Neuron (in vitro differentiated cells): Measurements from ENCODE around the gene HS3ST5.
"Not testable (repeated sequence)": the region's sequence is repeated elsewhere in the genome, so short reads cannot be mapped to it uniquely, and the experiment has no call there.

Experiments
- H2AFZ ChIP-seq: one replicate; pipeline ENCODE4 v1.6.1; 2013; ENCODE audit warnings: low read depth, mild to moderate bottlenecking, inconsistent platforms, low read length, moderate library complexity
- H3K27me3 ChIP-seq: one replicate; pipeline ENCODE4 v1.6.1; 2013; ENCODE audit warnings: low read length; ENCODE audit not compliant: insufficient read depth
- H3K36me3 ChIP-seq: one replicate; pipeline ENCODE4 v1.6.1; 2013; ENCODE audit warnings: low read length; ENCODE audit not compliant: insufficient read depth
- H3K4me1 ChIP-seq: one replicate; pipeline ENCODE4 v1.6.1; 2013; ENCODE audit warnings: low read length; ENCODE audit not compliant: insufficient read depth
- H3K4me3 ChIP-seq: 2 replicates; pipeline ENCODE4 v1.5.1; 2013; ENCODE audit warnings: mild to moderate bottlenecking, low read length, moderate library complexity
- H3K9me3 ChIP-seq: one replicate; pipeline ENCODE4 v1.6.1; 2013; ENCODE audit warnings: low read length

The HS3ST5 gene

GRCh38 chr6:114247101-114247500 lies 95.7 kb downstream of the HS3ST5 start:
- no peaks in the 10 kb centered on the region for H3K4me1 ChIP-seq
- H3K4me3 ChIP-seq: no peak overlapping the region

GRCh38 chr6:114240796-114241195 lies 102.0 kb downstream of the HS3ST5 start:
- H2AFZ ChIP-seq: no peak overlapping the region
- H3K4me3 ChIP-seq: no peak overlapping the region
- H3K36me3 ChIP-seq: no peaks in the 10 kb centered on the region
- no peaks in the 10 kb centered on the region for H3K27me3 ChIP-seq
- no peaks in the 10 kb centered on the region for H3K9me3 ChIP-seq
- no peaks in the 10 kb centered on the region for H3K4me1 ChIP-seq

More at GRCh38 chr6:114247101-114247500, 95.7 kb downstream of the HS3ST5 start:
- no peaks in the 10 kb centered on the region for H3K27me3 ChIP-seq
- H2AFZ ChIP-seq: no peak overlapping the region
- no peaks in the 10 kb centered on the region for H3K9me3 ChIP-seq
- no peaks in the 10 kb centered on the region for H3K36me3 ChIP-seq

GRCh38 chr6:114228675-114229074 lies 114.1 kb downstream of the HS3ST5 start:
- H3K4me1 ChIP-seq: peaks cover 8% of the 10 kb centered on the region
- no peak overlapping the region for H2AFZ ChIP-seq
- no peak overlapping the region for H3K4me3 ChIP-seq
- no peaks in the 10 kb centered on the region for H3K9me3 ChIP-seq
- no peaks in the 10 kb centered on the region for H3K36me3 ChIP-seq
- no peaks in the 10 kb centered on the region for H3K27me3 ChIP-seq

DNA sequence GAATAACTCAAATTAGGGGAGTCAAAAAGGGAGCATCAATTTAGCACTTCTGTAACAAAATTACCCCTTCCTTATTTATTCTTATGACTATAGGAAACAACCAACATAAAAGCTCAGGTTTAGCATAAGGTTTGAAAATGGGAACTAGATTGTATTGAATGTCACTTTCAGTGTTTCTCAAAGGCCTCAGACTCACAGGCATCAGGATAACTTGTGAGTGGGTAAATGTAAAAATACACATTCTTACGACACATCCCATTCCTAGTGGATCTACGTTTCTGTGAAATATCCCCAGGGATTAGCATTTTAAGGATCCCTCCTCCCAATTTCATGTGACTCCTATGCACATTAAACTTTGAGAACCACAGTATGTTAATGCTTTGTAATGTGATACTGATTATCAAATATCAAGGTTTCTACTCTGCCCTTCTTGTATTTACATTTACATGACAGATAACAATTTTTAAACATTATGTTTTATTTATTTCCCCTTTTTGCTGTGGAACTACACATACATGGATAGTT lies 114.8 kb downstream of the HS3ST5 start:
- Histone ChIP-seq H3K4me3 (no peak overlapping the region), H2AFZ (no peak overlapping the region), H3K36me3 (no peaks in the 10 kb centered on the region), H3K4me1 (peaks cover 8% of the 10 kb centered on the region), H3K9me3 (no peaks in the 10 kb centered on the region), H3K27me3 (no peaks in the 10 kb centered on the region)

DNA sequence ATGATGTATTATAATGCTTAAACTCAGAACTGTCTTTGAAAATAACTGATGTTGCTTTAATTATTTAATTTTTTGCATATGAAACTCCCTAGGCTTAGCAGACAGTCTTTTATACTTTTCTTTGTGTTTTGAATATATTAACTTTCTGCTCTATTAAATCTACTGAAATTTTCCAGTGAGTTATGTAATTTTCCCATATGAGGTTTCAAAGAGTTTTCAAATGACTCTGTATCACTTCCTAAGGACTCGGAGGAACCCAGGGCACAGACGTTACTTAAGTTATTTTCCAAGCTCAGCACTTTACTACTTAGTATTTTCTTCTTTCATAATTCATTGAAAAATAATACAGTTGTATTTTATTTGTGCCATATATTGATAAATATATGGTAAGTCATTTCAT lies 122.6 kb downstream of the HS3ST5 start:
- no peaks in the 10 kb centered on the region for H3K27me3 ChIP-seq
- no peaks in the 10 kb centered on the region for H3K9me3 ChIP-seq
- no peak overlapping the region for H2AFZ ChIP-seq
- peaks cover 2% of the 10 kb centered on the region for H3K4me1 ChIP-seq
- no peak overlapping the region for H3K4me3 ChIP-seq
- no peaks in the 10 kb centered on the region for H3K36me3 ChIP-seq

GRCh38 chr6:114218437-114219340 lies 124.1 kb downstream of the HS3ST5 start:
- no peak overlapping the region for H2AFZ ChIP-seq
- no peak overlapping the region for H3K4me3 ChIP-seq
- no peaks in the 10 kb centered on the region for H3K9me3 ChIP-seq
- H3K27me3 ChIP-seq: no peaks in the 10 kb centered on the region
- no peaks in the 10 kb centered on the region for H3K36me3 ChIP-seq
- H3K4me1 ChIP-seq: no peaks in the 10 kb centered on the region

GRCh38 chr6:114217996-114218395 lies 124.8 kb downstream of the HS3ST5 start:
- H3K9me3 ChIP-seq, H3K4me1 ChIP-seq, H2AFZ ChIP-seq, H3K27me3 ChIP-seq, H3K36me3 ChIP-seq, H3K4me3 ChIP-seq: not testable (repeated sequence)

- Histone ChIP-seq H3K9me3 (no peaks in the 10 kb centered on the region), H3K4me3 (no peak overlapping the region), H3K36me3 (no peaks in the 10 kb centered on the region), H2AFZ (no peak overlapping the region), H3K27me3 (no peaks in the 10 kb centered on the region), H3K4me1 (no peaks in the 10 kb centered on the region)
Measured at GRCh38 chr6:114216789-114217467, 125.9 kb downstream of the HS3ST5 start.

DNA sequence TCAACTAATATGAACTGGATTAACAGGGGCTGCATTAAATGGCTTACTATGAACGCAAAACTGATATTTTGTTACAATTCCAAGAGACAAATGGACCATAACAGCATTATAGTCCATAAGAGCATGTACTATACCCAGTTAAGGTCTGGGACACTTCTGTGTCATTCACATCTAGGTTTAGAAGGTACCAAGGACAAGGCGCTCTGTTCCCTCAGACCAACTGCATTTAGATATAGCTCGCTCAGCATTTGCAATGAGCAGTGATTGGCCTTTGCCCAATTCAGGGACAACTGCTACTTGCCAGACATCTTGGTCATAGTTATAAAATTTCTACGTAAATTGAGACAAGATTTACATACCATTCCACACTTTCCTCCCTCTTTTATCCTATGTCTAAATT lies 132.4 kb downstream of the HS3ST5 start:
- no peak overlapping the region for H3K4me3 ChIP-seq
- H3K36me3 ChIP-seq: no peaks in the 10 kb centered on the region
- peaks cover 3% of the 10 kb centered on the region for H3K9me3 ChIP-seq
- no peaks in the 10 kb centered on the region for H3K27me3 ChIP-seq
- no peaks in the 10 kb centered on the region for H3K4me1 ChIP-seq
- H2AFZ ChIP-seq: no peak overlapping the region

GRCh38 chr6:114203460-114203859 lies 139.4 kb downstream of the HS3ST5 start:
- no peaks in the 10 kb centered on the region for H3K27me3 ChIP-seq
- no peaks in the 10 kb centered on the region for H3K4me1 ChIP-seq
- no peaks in the 10 kb centered on the region for H3K36me3 ChIP-seq
- H3K4me3 ChIP-seq: no peak overlapping the region
- H3K9me3 ChIP-seq: peaks cover 3% of the 10 kb centered on the region
- no peak overlapping the region for H2AFZ ChIP-seq

- no peaks in the 10 kb centered on the region for H3K27me3 ChIP-seq
- H3K36me3 ChIP-seq: no peaks in the 10 kb centered on the region
- no peak overlapping the region for H2AFZ ChIP-seq
- H3K4me3 ChIP-seq: no peak overlapping the region
- H3K9me3 ChIP-seq: peaks cover 3% of the 10 kb centered on the region
- H3K4me1 ChIP-seq: no peaks in the 10 kb centered on the region
Measured at GRCh38 chr6:114202389-114202788, 140.4 kb downstream of the HS3ST5 start.

- Histone ChIP-seq H3K36me3 (no peaks in the 10 kb centered on the region), H3K27me3 (no peaks in the 10 kb centered on the region), H3K9me3 (peaks cover 3% of the 10 kb centered on the region), H2AFZ (no peak overlapping the region), H3K4me3 (no peak overlapping the region), H3K4me1 (peaks cover 2% of the 10 kb centered on the region)
Measured at GRCh38 chr6:114200891-114201290, 141.9 kb downstream of the HS3ST5 start.

DNA sequence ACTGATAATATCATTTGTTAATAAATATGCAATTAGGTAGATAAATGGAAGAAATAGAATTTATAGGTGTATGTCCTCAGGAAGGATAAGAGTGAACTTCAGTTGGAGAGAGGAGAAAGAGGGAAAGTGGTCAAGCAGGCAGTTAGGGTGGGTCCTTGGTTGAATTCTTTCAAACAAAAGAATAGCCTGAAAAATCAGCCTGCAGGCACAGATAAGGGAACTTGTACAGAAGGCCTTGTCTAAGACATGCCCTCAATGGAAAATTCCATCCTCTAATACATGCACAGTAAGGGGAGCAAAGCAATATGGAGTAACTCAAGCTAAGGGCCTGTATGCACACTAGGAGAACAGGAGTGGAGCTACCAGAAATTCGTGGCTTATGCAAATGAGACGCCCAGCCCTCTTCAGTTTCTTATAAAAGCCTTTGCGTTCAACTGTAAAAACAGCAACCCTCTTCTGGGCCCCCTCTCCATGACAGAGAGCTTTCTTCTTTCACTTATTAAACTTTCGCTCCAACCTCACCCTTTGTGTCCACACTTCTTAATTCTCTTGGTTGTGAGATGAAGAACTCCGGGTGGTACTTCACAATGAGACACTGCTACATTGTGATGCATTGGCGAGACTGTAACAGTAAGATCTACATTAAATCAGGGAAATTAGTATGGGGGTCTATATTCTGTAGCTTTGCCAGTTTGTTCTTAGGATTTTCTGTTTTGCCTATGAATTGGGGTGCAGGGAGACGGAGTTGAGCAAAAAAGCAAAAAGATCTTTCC lies 147.0 kb downstream of the HS3ST5 start:
- Histone ChIP-seq H3K4me3 (no peak overlapping the region), H3K4me1 (peaks cover 19% of the 10 kb centered on the region), H3K9me3 (no peaks in the 10 kb centered on the region), H3K27me3 (no peaks in the 10 kb centered on the region), H3K36me3 (no peaks in the 10 kb centered on the region), H2AFZ (no peak overlapping the region)
